Measurements from ENCODE around the gene CDH24. TPM values are rescaled to one million over a fixed set of nuclear protein-coding genes. Genes with fewer than 3 reads are reported as not detected.

Gene CDH24
- polyA plus RNA-seq, 3 donors: 0.13 to 0.14 TPM; not detected in 1

DNA sequence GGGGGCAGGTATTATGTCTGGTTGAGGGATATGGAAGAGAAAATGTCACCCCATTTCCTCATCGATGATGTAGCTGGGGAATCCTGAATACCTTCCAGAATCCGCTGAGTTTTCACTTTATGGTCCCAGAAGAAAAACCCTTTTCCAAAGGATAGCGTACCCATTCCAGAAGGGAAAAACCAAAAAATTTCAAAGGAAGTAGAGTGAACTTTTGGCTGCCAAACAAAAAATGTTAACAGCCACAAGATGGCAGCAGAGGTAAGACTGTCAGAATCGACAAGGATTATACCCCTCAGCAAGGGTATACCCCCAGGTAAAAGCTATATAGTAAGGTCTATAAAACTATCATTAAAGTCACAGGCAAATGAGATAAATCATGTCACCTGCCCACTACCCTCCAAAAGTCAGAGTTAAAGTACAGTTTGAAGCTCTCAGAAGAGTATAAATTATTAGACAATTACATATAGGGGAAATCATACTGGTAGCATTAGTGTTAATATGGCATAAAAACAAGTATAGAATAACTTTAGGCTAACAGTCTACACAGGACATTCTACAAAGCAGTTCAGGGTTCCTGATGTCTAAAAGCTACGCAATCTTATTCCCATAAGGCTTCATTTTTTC lies 19.6 kb upstream of the CDH24 start:
- Histone ChIP-seq H2AFZ (ENCODE audit: insufficient read depth, low read depth, low read length, poor library complexity, severe bottlenecking) (no peak overlapping the region), H3K9ac (ENCODE audit: insufficient read depth, low read length, poor library complexity, severe bottlenecking) (no peak overlapping the region), H3K36me3 (replicated peaks in 1 of 2; ENCODE audit: control insufficient read depth in 1 of 2, insufficient read depth in 2 of 2, low read length in 2 of 2) (peaks cover 92 to 97% of the 10 kb centered on the region in 2 donors), H3K4me3 (replicated peaks in 1 of 3; ENCODE audit: low read depth in 2 of 3, low read length in 3 of 3) (no peak overlapping the region), H3K9me3 (replicated peaks in 1 of 2; ENCODE audit: control insufficient read depth in 1 of 2, insufficient read depth in 1 of 2, low read length in 2 of 2) (no peaks in the 10 kb centered on the region), H3K27ac (ENCODE audit: low read depth in 1 of 2, low read length in 2 of 2) (peak overlapping the region in 1 of 2 donors; percentile 75), H4K20me1 (ENCODE audit: insufficient read depth, low read length) (peaks cover 28% of the 10 kb centered on the region), H3K79me2 (ENCODE audit: insufficient read depth, low read length) (peaks cover 62% of the 10 kb centered on the region), H3K4me1 (ENCODE audit: control insufficient read depth in 1 of 2, insufficient read depth in 2 of 2, low read length in 2 of 2) (peaks cover 28 to 44% of the 10 kb centered on the region in 2 donors), H3K27me3 (ENCODE audit: control insufficient read depth in 2 of 2, insufficient read depth in 2 of 2, low read length in 2 of 2) (no peaks in the 10 kb centered on the region), H3K4me2 (replicated peaks; ENCODE audit: extremely low read depth, low read length, poor library complexity, severe bottlenecking) (no peak overlapping the region)
- Mint-ChIP-seq H3K9me3 (no peaks in the 10 kb centered on the region), H3K36me3 (peaks cover 81 to 88% of the 10 kb centered on the region in 2 donors), H3K27me3 (ENCODE audit: low read depth in 3 of 3) (no peaks in the 10 kb centered on the region), H3K4me3 (no peak overlapping the region), H3K27ac (peak overlapping the region in 5 of 7 donors; percentile 8 to 89 (median 50)), H3K4me1 (peaks cover 33% of the 10 kb centered on the region)
- TF ChIP-seq, protein P1, sequence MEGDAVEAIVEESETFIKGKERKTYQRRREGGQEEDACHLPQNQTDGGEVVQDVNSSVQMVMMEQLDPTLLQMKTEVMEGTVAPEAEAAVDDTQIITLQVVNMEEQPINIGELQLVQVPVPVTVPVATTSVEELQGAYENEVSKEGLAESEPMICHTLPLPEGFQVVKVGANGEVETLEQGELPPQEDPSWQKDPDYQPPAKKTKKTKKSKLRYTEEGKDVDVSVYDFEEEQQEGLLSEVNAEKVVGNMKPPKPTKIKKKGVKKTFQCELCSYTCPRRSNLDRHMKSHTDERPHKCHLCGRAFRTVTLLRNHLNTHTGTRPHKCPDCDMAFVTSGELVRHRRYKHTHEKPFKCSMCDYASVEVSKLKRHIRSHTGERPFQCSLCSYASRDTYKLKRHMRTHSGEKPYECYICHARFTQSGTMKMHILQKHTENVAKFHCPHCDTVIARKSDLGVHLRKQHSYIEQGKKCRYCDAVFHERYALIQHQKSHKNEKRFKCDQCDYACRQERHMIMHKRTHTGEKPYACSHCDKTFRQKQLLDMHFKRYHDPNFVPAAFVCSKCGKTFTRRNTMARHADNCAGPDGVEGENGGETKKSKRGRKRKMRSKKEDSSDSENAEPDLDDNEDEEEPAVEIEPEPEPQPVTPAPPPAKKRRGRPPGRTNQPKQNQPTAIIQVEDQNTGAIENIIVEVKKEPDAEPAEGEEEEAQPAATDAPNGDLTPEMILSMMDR (IDR thresholded peaks at IDR 0.05): peak; percentile 89
- DNase-seq: peak in 2 of 3 donors; percentile 34 to 40
- intact Hi-C loops (cut with micrococcal nuclease): loop anchor here in 1 of 2 donors (5.0 kb wide), 2 partner anchors 35 to 105 kb away; partner anchors contain the start of gene SLC7A8
- no CpG with 5 or more reads among the region's 5 CpGs for WGBS (ENCODE audit: insufficient coverage)

DNA sequence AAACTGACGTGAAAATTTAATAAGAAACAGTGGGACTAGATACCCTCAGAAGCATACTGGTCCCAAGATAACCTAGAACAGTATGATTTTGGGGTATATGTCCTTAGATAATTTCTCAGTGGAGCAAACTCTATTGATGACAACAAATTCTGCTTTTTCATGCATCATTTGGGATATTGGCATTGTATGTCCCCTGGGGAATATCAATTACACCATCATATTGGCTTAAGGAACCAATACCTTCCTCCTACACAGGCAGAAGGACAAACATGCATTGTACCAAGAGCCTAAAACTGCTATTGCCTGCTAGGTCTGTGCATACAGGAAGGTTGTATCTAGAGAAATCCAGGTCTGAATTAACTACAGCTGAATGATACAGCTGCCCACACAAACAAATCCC lies 17.6 kb upstream of the CDH24 start:
- Mint-ChIP-seq H3K4me1 (peaks cover 43% of the 10 kb centered on the region), H3K27ac (no peak overlapping the region), H3K9me3 (no peaks in the 10 kb centered on the region), H3K36me3 (peaks cover 69 to 71% of the 10 kb centered on the region in 2 donors), H3K27me3 (ENCODE audit: low read depth in 3 of 3) (no peaks in the 10 kb centered on the region), H3K4me3 (no peak overlapping the region)
- Histone ChIP-seq H3K4me1 (ENCODE audit: control insufficient read depth in 1 of 2, insufficient read depth in 2 of 2, low read length in 2 of 2) (peaks cover 44 to 52% of the 10 kb centered on the region in 2 donors), H3K9ac (ENCODE audit: insufficient read depth, low read length, poor library complexity, severe bottlenecking) (no peak overlapping the region), H3K27me3 (ENCODE audit: control insufficient read depth in 2 of 2, insufficient read depth in 2 of 2, low read length in 2 of 2) (no peaks in the 10 kb centered on the region), H3K27ac (ENCODE audit: low read depth in 1 of 2, low read length in 2 of 2) (no peak overlapping the region), H3K4me3 (replicated peaks in 1 of 3; ENCODE audit: low read depth in 2 of 3, low read length in 3 of 3) (no peak overlapping the region), H3K79me2 (ENCODE audit: insufficient read depth, low read length) (peaks cover 79% of the 10 kb centered on the region), H4K20me1 (ENCODE audit: insufficient read depth, low read length) (peaks cover 42% of the 10 kb centered on the region), H3K36me3 (replicated peaks in 1 of 2; ENCODE audit: control insufficient read depth in 1 of 2, insufficient read depth in 2 of 2, low read length in 2 of 2) (peaks cover 72 to 79% of the 10 kb centered on the region in 2 donors), H2AFZ (ENCODE audit: insufficient read depth, low read depth, low read length, poor library complexity, severe bottlenecking) (no peak overlapping the region), H3K9me3 (replicated peaks in 1 of 2; ENCODE audit: control insufficient read depth in 1 of 2, insufficient read depth in 1 of 2, low read length in 2 of 2) (no peaks in the 10 kb centered on the region), H3K4me2 (replicated peaks; ENCODE audit: extremely low read depth, low read length, poor library complexity, severe bottlenecking) (no peak overlapping the region)
- intact Hi-C loops (cut with micrococcal nuclease): loop anchor here in 1 of 2 donors (5.0 kb wide), 2 partner anchors 37 to 107 kb away; partner anchors contain the start of gene SLC7A8
- no CpG with 5 or more reads among the region's 1 CpG for WGBS (ENCODE audit: insufficient coverage)
- TF ChIP-seq, protein P1 (IDR thresholded peaks at IDR 0.05): no peak
- no peak for DNase-seq

Measured in CD14-positive monocyte (primary cell).